ENCODE data around the gene SASH1.

The SASH1 gene

DNA sequence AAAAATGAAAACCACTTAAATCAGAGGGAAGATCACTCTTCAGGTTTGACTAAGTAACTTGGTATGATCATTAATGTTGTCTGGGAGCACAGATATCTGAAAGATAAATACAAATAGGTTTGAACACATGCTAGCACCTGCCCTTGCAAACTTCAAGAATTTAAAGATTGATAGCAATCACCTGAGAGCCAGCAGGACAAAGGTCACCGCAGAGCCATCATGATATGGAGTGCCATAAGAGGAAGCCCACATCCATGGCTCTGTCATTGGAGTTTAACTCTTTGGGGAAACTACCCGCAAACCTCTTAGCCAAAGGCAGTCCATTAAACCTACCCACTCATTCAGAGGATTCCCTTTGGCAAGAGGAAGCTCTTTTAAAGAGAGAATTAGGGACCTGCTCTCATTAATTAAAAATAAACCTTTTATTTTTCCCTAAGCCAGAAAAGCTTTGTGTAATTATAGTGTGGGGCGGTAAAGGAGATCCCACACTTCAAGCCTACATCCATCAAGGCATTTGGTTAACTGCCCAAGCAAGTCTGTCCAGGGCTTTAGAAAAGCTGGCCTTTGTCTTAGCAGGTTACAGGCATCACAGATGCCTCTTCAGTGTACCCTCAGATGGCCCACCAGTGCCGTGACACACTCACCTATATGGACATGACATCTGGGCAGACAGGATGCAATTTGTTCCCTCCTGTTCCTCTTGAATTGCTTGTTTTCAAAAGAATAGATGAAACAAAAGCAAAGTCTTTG lies 73.0 kb downstream of the SASH1 start:
- no peak for FAIRE-seq
- DNase-seq (ENCODE audit: insufficient read length, low spot score), result no peak
- no peak for TF ChIP-seq POLR2A (IDR thresholded peaks at IDR 0.05; ENCODE audit: low read depth, low read length)

DNA sequence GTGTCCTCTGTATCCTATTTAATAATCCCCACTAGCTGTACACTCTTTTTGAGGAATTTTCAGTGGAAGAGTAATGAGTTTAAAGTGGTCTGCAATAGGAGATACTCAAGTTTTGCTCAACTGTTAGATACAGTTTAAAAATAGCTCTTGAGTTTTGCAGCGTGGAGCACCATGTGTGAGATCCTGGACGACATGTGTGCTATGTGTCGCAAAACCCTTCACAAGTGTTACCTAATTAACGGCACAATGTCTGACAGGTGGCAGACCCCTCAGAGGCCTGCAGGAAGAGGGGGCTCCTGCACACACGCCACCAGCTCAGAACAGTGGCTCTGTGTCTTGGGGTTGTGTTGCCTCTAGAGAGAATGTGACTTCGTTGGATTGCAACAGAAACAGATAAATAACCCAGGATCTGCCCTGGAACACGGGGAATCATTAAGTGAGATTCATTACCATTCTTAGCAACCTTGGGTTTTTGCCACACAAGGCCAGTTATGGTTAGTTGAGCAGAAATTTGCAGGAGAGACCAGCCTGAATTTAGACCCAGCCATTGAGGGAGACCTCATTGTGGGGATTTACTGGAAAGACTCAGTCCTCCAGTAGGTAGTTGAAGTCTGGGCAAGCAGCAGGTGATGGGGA lies 73.8 kb downstream of the SASH1 start:
- FAIRE-seq, result no peak
- DNase-seq (ENCODE audit: insufficient read length, low spot score), result no peak
- no peak for TF ChIP-seq POLR2A (IDR thresholded peaks at IDR 0.05; ENCODE audit: low read depth, low read length)

DNA sequence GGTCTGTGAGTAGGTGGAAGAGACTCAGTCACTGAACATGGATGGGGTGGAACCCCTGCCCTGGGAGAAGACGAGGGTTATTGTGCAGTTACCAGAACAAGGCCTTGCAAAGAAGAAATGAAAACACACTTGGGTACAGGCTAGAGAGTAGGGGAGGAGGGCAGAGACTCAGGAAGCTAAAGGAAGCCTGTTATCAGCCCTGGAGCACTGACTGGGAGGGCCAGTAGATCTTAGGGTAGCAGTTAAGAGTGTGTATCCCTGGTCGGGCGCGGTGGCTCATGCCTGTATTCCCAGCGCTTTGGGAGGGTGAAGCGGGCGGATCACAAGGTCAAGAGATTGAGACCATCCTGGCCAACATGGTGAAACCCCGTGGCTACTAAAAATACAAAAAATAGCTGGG lies 74.4 kb downstream of the SASH1 start:
- FAIRE-seq (no peak), DNase-seq (ENCODE audit: insufficient read length, low spot score) (no peak)
- TF ChIP-seq POLR2A (IDR thresholded peaks at IDR 0.05; ENCODE audit: low read depth, low read length), result no peak

DNA sequence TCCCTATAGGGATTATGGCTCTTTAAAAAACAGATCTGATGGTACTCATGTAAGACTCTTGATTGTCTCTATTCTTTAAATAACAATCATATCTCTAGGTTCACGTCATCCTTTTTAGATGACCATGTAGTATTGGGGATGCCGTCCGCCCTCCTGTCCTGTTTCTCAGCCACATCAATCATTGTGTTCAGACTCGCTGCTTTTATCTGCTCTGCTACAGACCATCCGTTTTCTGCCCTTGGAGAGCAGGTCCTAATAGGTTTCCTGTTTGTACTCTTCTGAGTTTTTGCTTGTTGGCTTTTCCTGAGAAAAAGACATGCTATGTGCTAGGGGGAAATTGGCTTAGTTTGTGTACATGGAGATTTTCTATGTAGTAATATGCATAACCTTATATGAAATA lies 76.8 kb downstream of the SASH1 start:
- no peak for TF ChIP-seq POLR2A (IDR thresholded peaks at IDR 0.05; ENCODE audit: low read depth, low read length)
- FAIRE-seq (no peak), DNase-seq (ENCODE audit: insufficient read length, low spot score) (no peak)

DNA sequence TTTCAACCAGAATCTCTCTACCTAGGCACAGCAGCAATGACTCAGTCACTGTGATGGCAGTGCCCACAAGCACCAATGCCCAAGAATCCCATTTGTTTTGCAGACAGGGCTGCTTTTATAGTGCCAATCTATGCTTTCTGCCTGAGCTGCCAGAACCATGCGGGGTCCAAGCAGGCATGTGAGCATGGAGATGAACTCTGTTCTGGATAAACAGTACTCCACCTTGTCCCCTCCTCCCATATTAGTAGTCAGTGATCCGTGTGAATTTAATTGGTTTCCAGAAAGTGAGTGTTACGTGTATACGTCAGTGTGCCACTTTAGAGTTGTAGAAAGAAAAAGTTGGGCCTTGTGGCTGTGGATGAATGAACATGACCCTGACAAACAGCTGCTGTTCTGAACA lies 79.4 kb downstream of the SASH1 start:
- TF ChIP-seq POLR2A (IDR thresholded peaks at IDR 0.05; ENCODE audit: low read depth, low read length), result no peak
- DNase-seq (ENCODE audit: insufficient read length, low spot score), result no peak

DNA sequence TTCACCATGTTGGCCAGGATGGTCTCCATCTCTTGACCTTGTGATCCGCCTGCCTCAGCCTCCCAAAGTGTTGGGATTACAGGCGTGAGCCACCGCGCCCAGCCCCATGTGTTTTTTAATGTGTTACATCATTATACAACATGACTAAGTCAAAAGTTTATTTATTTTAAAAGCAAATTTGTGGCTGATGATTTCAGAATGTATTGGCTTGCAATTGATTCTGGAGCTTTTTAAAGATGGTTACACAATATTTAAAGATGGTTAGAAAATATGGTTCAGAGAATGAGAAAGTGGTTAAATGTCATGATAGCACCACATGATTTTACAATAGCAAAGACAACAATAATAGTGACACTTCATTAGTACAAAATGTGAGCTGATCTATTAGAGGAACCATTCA lies 80.5 kb downstream of the SASH1 start:
- no peak for TF ChIP-seq POLR2A (IDR thresholded peaks at IDR 0.05; ENCODE audit: low read depth, low read length)
- DNase-seq (ENCODE audit: insufficient read length, low spot score), result no peak
- FAIRE-seq, result no peak

More for the DNA sequence above, 79.4 kb downstream of the SASH1 start:
- no peak for FAIRE-seq

DNA sequence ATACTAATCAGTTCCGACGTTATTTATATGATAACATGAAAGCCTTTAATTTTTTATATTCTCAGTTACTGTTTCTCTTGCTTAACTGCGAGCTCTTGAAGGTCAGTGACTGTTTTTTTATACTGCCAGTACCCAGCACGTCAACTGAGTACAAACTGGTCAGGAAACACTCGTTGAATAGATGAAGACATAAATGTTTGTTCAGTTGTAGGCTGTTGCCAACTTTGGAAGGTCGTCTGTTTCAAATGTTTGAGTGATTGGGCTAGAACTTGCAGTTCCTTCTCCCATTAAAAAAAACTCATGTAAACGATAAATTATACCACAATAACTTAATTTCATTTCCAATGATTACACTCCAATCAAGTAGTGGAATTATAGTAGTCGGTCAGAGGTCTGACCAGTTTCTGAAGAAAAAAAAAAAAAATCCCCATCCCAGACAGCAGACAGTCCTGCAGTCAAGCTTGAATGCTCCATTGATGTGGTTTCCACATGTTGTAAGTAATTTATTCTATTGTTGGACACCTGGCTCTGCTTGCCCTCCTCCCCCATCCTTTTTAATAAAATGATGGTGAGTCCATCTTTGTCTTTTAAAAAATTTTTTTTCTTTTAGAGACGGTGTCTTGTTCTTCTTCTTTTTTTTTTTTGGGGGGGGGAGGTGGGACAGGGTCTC lies 81.1 kb downstream of the SASH1 start:
- DNase-seq (ENCODE audit: insufficient read length, low spot score) (no peak), FAIRE-seq (no peak)
- TF ChIP-seq POLR2A (IDR thresholded peaks at IDR 0.05; ENCODE audit: low read depth, low read length), result no peak

DNA sequence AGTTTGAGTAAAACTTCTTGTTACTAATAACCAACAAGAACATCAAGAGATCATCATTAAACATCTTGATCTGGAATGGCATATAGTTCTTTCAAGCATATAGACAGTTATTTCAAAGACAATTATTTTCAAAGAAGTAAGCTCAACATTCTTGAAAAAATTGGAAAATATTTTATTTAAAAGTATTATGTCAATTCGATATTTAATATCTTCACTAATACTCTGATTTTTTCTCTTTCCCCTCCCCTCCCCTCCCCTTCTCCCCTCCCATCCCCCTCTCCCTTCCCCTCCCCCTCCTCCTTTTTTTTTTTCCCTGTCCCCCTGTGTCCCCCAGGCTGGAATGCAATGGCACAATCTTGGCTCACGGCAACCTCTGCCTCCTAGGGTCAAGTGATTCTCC lies 82.8 kb downstream of the SASH1 start:
- DNase-seq (ENCODE audit: insufficient read length, low spot score), result no peak

DNA sequence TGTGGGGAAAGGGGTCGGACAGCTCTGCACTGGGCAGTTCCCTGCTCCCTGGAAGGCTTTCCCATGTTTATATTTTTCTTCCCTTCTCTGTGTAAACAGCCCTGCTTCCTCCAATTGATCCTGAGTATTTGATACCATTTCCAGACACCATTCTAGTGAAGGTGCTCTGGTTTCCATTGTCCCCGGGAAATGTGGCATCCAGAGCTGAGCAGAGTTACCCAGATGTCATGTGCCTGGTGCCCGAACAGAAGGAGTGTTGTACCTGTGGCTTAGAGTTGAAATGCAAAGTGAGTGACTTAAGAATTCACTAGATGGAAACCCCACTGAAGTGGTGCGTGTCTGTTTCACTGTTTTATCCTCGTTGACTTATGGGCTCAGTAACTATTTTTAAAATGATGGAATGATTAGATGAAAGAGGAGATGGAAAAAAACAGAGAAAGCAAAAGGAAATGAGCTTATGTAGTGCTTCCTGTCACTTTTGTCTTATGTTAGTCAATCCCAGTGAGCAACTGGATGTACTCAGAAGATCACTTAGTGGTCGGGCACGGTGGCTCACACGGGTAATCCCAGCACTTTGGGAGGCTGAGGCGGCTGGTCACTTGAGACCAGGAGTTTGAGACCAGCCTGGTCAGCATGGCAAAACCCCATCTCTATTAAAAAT lies 83.8 kb downstream of the SASH1 start:
- no peak for FAIRE-seq
- no peak for DNase-seq (ENCODE audit: insufficient read length, low spot score)
- no peak for TF ChIP-seq POLR2A (IDR thresholded peaks at IDR 0.05; ENCODE audit: low read depth, low read length)

More for the DNA sequence above, 82.8 kb downstream of the SASH1 start:
- no peak for FAIRE-seq
- no peak for TF ChIP-seq POLR2A (IDR thresholded peaks at IDR 0.05; ENCODE audit: low read depth, low read length)

DNA sequence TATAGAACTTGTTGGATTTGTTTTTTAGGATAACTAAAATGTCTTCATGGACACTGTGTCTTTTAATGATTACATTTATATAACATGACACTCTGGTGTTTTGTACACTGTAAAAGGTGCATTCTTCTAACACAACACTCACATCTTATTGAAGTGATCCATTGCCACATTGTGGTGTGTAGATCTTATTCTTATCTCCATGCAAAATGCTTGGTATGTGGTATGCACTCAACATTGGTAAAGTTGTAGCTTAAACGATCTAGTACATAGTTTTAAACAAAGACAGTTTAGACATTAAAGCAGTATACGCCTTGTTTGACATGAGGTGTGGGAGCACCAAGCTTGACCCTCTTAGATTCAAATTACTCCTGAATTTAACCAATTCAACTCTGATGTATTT lies 84.7 kb downstream of the SASH1 start:
- FAIRE-seq, result no peak
- TF ChIP-seq POLR2A (IDR thresholded peaks at IDR 0.05; ENCODE audit: low read depth, low read length), result no peak
- no peak for DNase-seq (ENCODE audit: insufficient read length, low spot score)

DNA sequence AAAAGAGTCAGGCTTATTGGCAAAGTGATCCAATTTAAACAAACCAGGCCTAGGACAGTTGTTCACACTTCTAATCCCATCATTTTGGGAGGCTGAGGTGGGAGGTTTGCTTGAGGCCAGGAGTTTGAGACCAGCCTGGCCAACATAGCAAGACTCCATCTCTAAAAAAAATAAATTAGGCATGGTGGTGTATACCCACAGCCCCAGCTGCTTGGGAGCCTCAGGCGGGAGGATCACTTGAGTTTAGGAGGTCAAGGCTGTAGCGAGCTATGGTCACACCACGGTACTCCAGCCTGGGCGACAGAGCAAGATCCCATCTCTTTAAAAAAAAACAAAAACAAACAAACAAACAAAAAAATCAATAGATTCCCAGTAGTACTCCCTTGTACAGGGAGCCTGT lies 86.8 kb downstream of the SASH1 start:
- TF ChIP-seq POLR2A (IDR thresholded peaks at IDR 0.05; ENCODE audit: low read depth, low read length), result no peak
- FAIRE-seq (no peak), DNase-seq (ENCODE audit: insufficient read length, low spot score) (no peak)

DNA sequence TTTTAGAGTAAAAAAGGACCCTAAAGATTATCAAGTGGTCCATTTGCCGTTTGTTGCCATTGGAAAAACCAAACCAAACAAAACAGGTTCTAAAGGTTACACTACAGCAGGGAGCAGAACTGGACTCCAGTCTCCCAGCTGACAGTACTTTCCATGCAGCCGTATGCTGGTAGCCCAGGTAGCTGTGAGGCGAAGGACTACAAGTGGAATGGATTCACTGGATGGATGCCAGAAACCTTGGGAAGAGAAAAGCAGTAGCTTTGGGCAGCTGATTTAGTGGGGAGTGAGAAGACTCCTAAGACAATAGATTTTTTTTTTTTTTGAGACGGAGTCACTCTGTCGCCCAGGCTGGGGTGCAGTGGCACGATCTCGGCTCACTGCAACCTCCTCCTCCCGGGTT lies 88.3 kb downstream of the SASH1 start:
- no peak for FAIRE-seq
- DNase-seq (ENCODE audit: insufficient read length, low spot score), result no peak
- no peak for TF ChIP-seq POLR2A (IDR thresholded peaks at IDR 0.05; ENCODE audit: low read depth, low read length)

DNA sequence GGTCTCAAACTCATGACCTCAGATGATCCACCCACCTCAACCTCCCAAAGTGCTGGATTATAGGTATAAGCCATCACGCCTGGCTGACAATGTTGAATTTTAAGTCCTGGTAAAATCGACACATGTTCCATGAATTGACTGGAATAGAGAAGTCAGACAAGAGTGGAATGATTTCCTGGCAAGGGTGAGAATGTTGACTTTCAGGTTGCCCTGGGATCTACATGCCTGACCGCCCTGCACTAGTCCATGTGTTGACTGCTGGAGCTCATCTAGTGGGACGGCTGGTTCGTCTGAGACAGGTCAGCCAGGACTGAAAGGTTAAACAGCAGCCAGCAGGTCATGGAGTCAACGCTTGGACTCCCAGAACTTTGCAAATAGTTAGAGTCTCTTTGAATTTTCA lies 88.8 kb downstream of the SASH1 start:
- no peak for TF ChIP-seq POLR2A (IDR thresholded peaks at IDR 0.05; ENCODE audit: low read depth, low read length)
- DNase-seq (ENCODE audit: insufficient read length, low spot score), result no peak
- no peak for FAIRE-seq

DNA sequence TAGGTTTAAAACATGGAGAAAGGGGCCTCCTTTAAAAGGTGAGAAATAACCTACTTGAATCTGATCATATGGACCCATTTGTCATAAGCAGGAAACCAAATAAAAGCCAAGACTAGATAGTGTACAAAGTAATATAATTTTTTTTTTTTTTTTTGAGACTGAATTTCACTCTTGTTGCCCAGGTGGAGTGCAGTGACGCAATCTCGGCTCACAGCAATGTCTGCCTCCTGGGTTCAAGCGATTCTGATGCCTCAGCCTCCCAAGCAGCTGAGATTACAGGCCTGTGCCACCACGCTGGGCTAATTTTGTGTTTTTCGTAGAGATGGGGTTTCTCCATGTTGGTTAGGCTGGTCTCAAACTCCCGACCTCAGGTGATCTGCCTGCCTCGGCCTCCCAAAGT lies 89.2 kb downstream of the SASH1 start:
- DNase-seq (ENCODE audit: insufficient read length, low spot score) (no peak), FAIRE-seq (no peak)
- no peak for TF ChIP-seq POLR2A (IDR thresholded peaks at IDR 0.05; ENCODE audit: low read depth, low read length)

Data from H54 (cell line).